ENCODE results near the gene SPIB.
"Not testable (repeated sequence)": the region's sequence is repeated elsewhere in the genome, so short reads cannot be mapped to it uniquely, and the experiment has no call there.

Gene SPIB

GRCh38 chr19:50473336-50473735 lies 54.6 kb downstream of the SPIB start:
- DNase-seq (ENCODE audit: low read depth), result not testable (repeated sequence)

- no peak for DNase-seq (ENCODE audit: low read depth)
Observed at GRCh38 chr19:50475101-50475568, 56.4 kb downstream of the SPIB start.

GRCh38 chr19:50475736-50476223 lies 57.0 kb downstream of the SPIB start:
- DNase-seq (ENCODE audit: low read depth), result no peak

- peak; percentile 80 for DNase-seq (ENCODE audit: low read depth)
Observed at GRCh38 chr19:50476224-50476906, 57.6 kb downstream of the SPIB start, which contains the start of the genes EMC10 and GARIN5A. EMC10 (plus strand) TSS chr19:50476507; CDS start chr19:50476545, 38 bp downstream. GARIN5A (minus strand) TSS chr19:50476848; CDS start chr19:50476388, 460 bp downstream.

GRCh38 chr19:50476907-50477238 lies 58.1 kb downstream of the SPIB start:
- DNase-seq (ENCODE audit: low read depth), result no peak

- no peak for DNase-seq (ENCODE audit: low read depth)
Observed at GRCh38 chr19:50477751-50478515, 59.2 kb downstream of the SPIB start.

GRCh38 chr19:50478901-50479715 lies 60.4 kb downstream of the SPIB start:
- DNase-seq (ENCODE audit: low read depth), result no peak

GRCh38 chr19:50479761-50480251 lies 61.1 kb downstream of the SPIB start:
- no peak for DNase-seq (ENCODE audit: low read depth)

- no peak for DNase-seq (ENCODE audit: low read depth)
Observed at GRCh38 chr19:50480281-50481111, 61.8 kb downstream of the SPIB start.
